HG03378 (cell line): ENCODE measurements around the gene DNASE2B.

ENCODE experiments used
- ATAC-seq: cut with Tn5 transposase; IDR thresholded peaks from one replicate; pipeline ENCODE4 v1.9.1; 2021; ENCODE audit warnings: mild to moderate bottlenecking, moderate library complexity; ENCODE audit not compliant: unreplicated experiment

DNASE2B gene

DNA sequence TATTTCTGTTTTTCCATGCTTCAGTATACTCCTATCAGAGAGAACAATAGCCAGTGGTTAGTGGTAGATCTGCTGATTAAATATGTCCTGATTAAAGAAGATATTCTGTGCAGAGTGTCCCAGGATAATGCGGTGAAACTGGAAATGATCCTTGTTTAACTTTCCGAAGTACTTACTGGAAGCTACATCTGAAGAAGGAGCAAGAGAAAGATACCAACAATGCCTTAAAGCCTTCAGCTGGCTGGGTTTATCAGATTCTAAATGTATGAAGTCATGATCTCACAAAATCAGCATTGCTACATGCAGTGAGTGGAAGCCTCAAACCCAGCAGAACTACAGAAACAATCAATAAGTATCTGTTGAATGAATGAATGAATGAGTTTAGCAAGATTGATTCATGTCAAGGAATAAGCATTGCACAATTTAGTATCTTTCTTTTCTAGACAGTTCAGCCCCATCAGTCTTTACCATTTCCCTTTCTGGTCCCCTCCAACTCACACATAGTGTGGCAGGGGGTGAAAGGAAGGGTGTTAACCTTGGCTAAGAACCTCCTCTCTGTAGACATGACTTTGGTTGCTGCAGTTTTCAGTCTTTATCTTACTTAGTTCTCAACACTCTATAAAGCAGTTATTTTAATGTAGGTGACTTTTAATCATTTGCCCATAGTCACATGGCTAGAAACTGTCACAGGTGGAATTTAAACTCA is 24.7 kb upstream of the DNASE2B start:
- no peak for ATAC-seq

DNA sequence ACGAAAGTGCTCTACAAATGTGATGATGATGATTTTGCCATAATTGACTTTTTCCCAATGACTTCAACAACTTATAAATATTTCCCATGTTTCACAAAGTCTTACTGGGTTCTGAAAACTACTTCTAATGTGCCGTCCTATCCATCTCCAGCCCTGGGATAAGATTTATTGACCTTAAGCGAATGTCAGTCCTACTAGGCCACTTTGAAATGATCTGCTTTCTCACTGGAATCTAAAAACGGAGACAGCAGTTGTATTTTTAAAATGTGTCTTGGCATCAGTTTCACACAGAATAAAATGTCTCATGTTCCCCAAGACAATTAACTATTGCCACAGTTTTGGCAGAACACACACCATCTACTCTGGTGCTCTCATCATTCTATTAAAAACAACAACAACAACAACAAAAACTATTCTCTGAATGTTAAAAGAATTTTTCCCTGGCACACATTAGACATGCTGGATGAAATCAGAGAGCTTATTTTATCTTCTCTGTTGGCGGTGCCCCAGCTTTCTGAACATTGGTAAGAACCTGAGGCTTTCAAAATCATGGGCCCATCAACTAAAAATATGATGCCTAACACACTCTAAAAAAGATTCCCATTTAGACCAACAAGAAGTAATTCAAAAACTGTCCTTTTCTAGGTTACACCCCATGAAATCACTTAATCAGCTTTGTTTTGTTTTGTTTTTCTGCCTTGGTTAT is 23.1 kb upstream of the DNASE2B start:
- no peak for ATAC-seq

DNA sequence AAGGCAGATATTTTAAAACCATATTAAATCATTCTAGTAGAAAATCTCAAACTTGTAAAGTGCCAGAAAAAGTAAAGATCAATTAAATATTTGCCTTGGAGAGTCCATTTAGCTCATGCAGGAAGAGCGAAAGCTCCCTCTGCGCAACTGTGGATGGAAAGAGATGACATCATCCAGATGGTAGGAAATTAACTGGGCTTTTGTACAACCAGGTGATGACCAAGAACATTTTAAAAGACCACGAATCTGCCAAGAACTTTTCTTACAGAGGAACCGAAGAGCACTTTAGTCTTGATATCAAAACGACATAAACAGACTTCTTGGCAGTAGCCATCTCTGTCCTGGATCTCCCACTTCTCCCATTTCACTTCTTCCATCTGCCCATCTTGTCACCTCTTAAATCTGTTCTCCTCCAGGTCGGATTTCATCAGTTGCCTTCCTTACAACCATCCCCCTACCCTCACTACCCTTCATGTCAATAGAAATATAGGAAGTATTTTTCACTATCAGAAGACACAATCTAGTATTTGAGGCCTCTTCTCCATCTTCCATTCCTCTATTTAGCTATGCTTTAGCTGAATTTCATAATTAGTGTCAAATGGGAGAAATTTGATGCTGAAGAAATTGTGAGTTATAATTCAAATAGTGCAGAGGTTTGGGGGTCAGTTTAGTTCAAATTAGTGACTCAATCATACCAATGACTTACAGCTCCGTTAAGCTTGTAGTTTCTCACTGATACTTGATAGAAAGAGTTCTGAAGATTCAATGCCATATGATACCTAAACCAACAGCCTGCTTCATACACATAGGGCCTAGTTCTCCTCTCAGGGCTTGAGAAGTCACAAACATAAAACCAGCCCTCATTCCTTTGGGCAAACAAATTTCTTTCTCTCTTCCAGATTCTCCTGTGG is 22.0 kb upstream of the DNASE2B start:
- no peak for ATAC-seq

DNA sequence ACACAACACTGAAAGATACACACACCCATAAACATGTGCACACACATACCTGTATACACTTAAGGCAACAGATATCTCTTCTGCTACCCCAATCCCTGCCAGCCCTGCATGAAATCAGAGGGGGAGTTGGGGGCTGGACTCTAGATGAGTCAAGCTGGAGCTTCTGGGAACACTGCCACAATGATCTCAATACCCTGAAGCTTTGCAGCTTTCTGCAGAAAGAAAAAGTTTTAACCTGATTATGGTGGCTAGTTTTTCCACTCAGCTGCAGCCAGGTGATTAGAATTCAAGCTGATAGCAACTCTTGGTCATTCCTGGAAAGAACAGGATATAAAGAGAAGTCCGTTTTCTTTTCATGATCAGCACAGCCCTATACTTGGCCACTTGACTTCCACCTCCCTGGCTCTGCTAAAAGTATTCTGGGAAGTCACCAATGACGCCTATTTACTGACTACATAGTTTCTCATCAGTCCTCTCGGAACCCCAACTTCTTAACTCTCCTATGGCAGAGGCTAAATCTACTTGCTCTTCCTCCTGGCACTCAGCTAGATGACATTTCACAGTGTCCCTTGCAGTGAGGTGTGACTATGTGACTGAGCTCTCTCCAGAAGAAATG is 20.7 kb upstream of the DNASE2B start:
- no peak for ATAC-seq

DNA sequence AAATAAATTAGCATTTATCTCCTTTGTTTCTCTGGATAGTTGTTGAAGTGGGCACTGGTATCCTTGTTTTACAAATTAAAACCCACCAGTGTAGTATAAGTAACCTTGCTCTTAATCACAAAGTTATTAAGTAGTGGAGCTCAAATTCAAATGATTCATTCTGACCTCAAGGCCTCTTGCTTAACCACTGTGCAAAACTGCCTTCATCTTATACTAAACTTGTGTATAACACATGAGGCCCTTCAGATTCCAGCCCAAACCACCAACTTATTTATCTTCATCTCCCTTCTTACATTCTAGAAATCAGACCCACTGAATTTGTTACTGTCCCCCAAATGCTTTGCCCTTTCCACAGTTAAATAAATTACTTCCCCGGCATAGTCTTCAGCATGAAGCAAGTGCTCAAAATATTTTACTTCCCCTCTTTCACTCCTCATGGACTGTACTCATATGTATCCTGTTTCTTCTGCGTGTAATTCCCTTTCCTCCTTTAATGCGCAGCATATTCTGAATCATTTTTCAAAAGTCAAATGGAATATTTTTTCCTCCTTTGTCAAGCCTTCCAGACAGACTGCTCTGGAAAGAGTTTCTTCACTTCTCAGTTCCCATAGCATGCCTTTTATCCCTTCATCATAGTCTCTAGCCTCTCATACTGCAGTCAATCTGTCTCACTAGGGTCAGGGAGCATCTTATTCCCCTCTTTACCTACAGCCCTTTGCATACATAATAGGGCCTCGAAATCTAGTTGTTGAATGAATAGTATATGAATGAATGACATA is 19.0 kb upstream of the DNASE2B start:
- no peak for ATAC-seq

DNA sequence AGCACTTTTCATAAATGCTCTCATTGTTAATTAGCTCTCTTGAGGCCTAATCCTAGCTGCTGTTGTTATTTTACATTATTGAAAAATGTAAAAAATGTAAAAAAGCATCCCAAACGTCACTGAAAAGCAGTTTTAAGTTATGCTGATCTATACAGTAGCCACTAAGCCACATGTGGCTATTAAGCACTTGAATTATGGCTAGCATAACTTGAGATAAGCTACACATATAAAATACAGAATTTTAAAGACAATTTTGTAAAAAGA is 18.4 kb upstream of the DNASE2B start:
- no peak for ATAC-seq

DNA sequence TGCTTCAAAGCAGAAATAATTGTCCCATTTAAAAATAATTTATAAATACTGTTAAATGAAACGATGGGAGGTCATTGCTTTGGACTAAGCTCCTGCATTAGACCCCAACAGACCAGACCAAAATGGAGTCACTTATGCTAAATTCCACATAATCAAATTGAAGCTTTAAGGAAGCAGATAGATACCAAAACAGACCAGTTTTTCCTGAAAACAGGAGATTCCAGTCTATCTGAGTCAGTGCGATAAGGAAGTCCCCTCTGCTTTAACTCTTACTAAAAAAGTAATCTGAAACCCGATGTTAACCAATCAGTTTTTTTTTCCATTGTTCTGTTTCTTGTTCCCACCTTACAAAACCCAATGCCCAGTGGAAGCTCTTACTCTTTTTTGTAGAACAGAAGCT is 16.2 kb upstream of the DNASE2B start:
- ATAC-seq: no peak

DNA sequence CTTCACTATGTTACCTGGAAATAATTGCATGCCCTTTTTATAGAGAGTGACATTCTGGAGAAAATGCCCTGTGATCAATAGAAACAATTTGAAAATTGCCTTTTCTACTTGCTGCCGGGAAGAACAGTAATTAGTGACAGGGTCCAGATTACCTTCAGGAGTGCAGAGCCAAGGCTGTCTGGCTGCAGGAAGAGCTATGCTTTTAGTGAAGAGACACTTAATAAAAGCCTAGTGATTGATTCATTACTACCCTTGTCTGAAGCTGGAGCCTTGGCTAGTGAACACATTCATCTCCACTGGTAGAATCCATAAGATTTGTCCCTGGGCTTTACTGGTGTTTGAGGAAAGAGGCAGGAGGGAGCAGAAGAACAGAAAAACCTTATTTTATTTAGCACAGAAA is 12.9 kb upstream of the DNASE2B start:
- ATAC-seq: no peak

DNA sequence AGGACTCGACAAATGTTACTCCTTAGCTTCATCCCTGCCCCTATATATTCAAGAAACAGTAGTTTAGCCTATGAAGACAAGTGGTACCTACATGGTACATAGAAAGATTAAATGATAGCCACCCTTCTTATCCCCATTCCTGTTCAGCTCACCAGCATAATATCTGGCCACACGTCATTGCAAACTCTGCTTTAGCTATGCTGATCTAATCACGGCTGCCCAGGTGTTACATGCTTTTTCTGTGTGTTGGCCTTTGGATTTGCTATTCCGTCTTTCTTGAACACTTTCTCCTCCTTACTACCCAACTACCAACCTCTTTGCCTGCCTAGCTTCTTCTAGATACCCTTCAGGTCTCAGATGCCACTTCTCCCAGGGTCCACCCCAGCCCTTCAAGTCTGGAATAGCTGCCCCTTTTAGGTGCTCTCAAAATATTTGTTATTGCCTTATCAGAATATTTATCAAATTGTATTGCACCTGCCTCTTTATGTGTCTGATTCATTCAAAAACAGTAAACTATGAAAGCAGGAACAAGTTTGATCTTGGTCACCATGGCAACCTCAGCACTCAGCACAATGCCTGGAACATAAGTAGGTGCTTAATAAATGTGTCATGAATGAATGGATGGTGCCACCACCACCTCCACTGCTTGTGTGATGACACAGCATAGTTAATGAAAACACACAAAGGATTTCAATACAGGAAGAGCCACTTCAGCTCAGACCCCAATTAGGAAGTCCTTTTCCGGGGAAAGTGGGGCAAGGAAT is 11.4 kb upstream of the DNASE2B start:
- no peak for ATAC-seq

DNA sequence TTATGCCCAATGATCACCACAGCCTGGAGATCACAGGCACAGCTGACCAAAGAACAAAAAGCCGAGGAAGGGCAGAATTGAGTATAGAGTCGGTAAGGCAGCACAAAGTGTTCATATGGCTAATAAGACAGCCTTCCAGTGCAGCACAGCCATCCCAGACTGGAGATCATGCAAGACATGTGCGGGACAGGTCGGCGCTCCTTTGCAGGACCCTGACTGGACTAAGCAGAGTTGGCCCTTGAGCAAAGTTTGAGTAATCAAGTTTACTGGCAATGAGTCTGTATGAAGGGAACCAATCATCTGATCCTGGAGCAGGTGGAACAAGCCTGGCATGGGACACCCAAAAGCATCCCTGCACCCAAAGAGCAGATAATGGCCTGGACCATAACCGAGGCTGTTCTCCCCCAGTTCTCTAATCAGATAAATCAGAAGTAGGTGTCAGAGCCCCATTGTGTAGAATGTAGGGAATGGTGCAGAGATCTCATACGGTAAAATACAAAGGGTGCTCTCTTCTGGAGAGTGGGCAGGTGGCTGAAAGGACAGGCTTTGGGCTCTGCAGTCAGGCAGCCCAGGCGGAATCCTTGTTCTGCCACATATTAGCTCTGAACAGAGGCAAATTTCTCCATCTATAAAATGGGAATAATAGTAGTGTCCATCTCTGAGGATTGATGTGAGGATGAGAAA is 10.7 kb upstream of the DNASE2B start:
- ATAC-seq: no peak

DNA sequence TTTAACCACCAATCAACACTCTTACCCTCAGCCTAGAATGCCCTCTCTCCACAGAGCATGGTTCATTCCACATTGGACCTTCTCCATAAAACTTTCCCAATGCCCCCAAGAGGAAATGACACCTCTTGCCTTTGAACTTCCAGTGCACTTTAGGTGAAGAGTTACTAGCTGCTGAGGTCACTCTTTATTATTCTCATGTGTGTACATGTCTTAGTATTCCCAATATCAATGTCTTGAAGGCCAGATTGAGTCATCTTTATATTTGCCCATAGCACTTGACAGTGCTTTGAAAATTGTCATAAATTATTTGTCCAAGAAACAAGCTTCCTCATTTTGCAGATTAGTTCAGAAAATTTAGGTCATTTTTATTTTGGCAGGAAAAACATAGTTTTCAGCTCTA is 8.1 kb upstream of the DNASE2B start:
- no peak for ATAC-seq

DNA sequence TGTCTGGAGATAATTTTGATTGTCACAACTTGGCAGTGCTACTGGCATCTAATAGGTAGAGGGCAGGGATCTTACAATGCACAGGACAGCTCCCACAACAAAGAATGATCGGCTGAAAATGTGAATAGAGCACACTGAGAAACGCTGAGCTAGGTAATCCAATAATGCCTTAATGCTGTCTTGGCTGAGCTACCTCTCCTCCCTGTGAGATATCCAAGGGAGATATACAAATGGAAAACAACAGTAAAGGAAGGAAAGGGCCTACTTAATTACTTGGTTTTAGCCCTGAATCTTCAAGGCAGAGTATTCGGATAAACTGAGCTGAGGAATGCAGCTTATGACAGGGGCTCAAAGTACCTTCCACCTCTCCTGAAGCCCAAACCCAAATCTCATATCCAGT is 2.9 kb downstream of the DNASE2B start:
- ATAC-seq: no peak

DNA sequence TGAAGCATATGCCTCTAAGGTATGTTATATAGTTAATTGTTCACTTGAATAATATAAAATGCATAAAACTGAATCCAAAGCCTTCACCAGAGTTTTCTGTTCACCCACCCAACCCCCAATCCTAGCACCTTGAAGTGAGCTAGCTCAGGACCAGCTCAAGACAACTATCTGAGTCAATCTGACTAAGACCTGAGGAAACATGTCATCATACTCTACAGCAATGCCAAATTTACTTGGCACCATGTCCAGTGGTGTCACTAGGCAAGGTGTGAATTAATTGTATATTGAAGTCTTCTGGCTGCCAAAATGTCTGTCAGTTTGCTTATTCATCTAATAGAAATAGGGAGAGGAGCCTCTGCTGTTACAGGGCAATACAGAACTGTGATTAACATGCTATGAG is 3.8 kb downstream of the DNASE2B start:
- no peak for ATAC-seq

DNA sequence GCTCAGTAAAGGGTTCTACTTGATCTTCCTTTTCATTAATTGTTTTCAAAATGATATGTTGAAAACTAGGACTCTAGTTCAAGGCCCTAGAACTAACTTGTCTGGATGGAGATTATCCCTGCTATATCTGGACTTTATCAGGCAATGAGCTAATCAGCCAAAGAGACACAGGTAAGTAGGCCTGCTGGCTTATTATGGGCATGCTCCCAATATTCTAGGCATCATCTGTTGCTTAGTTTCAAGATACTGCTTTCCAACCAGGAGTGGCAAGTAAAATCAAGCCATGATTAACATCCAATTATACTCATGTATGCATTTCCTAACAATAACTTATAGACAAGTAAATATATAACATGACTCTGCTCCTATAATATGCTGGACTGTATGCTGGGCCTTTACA is 4.2 kb downstream of the DNASE2B start:
- no peak for ATAC-seq

DNA sequence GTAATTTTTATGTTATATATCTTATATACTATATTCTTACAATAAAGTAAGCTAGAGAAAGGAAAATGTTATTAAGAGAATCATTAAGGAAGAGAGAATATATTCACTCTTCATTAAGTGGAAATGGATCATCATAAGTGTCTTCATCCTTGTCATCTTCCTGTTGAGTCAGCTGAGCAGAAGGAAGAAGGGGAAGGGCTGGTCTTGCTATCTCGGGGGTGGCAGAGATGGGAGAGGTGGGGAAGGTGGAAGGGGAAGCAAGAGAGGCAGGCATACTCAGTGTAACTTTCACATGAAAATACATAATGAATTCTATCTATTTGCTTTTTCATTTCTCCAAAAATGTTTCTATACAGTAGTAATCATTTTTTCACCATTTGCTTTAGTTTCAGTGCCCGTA is 5.1 kb downstream of the DNASE2B start:
- no peak for ATAC-seq

DNA sequence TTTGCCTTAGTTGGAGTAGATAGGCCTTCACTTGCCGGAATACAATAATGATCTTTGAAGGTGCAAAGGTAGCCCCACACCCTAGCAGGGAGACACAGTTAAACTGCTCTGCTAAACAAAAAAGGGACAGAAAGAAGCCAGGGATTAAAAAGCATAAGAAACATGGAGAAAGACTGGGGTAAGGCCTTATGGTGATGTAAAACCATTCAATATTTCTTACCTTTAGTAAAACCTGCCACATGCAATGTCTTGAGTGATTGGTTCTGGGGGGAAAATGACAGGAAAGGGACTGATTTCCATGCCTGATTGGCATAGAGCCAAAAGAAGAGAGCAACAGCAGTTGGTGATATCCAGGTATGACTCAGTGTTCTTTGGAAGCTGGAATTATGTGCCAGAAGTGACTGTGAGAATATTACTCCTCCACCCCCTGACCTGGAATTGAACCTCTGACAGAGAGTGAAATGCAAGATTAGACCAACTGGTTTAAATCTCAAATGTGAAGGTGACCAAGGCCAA is 8.1 kb downstream of the DNASE2B start:
- ATAC-seq: no peak

DNA sequence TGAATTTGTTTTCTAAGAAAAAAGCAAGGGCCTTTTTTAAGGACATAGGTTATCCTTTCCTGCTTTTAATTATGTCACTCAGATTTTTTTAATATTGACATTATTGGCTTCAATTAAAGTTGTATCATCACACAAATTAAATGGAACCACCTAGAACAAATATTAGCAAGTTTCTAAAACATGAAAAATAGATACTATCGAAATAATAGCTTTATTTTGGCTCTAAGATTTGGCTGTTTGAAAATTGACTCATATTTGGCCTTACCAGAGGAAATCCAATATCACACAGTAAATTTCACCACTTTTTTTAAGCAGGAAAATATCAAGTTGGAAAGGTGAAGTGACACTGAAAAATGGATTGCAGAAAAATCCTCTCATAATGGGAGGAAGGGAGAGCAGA is 9.2 kb downstream of the DNASE2B start:
- no peak for ATAC-seq

DNA sequence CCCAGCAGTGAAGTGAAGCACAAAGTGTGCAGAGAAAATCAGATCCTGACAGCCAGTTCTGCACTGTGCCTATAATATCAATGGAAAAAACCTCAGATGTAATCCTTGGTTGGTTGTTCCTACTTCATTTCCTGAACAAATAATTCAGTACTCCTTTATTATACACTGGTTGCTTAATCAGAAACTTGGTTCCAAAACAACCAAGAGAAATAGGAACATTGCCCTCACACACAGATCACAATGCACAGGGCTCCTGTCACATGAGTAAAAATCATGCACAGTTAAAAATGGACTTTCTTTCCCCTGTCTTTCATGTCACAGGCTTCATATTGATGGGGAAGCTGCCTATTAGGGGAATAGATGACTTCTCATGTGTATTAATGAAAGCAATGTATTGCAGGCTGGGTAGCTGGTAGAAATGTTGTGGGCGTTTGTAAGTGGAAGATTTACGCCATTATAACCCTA is 9.7 kb downstream of the DNASE2B start:
- no peak for ATAC-seq

DNA sequence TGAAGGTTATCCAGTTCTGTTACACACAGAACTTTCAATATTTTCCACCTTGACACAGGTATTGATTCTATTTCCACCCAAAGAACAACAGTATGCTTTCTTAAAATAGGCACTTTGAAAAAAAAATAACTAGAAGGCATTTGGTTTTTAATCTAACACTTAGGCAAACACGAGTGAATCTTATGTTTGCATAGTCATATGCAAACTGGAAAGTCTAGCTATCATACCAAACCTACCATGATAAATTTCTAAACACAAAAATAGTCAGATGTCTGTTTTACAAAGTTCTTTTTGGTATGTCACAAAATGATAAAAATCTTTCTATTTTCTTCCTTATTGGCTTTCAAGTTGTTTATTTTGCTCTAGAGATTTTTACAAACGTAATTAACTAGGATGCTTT is 11.6 kb downstream of the DNASE2B start:
- ATAC-seq: no peak
